Stimulated activated CD8-positive, alpha-beta memory T cell treated with anti-CD3 and anti-CD28 coated beads, Interleukin-2, amount 100 ng/mL, for 48 hours (primary cell): ENCODE results near the gene GPR18.
"Not testable (repeated sequence)": the region's sequence is repeated elsewhere in the genome, so short reads cannot be mapped to it uniquely, and the experiment has no call there.

Source experiments
- DNase-seq, 2 donors: peaks; one replicate each; pipeline ENCODE4 v3.0.0-alpha.2; 2020; ENCODE audit warnings: low read depth in 2 of 2

The GPR18 gene

GRCh38 chr13:99266827-99267226 lies 8.6 kb upstream of the GPR18 start:
- DNase-seq = no peak

GRCh38 chr13:99265821-99266426 lies 7.7 kb upstream of the GPR18 start:
- no peak for DNase-seq

GRCh38 chr13:99265162-99265800 lies 7.1 kb upstream of the GPR18 start:
- peak in 1 of 2 donors; percentile 37 for DNase-seq

- no peak for DNase-seq
Observed at GRCh38 chr13:99264051-99264450, 5.9 kb upstream of the GPR18 start.

- DNase-seq = no peak
Observed at GRCh38 chr13:99263126-99263785, 5.1 kb upstream of the GPR18 start.

- no peak for DNase-seq
Observed at GRCh38 chr13:99261059-99261458, 2.9 kb upstream of the GPR18 start.

GRCh38 chr13:99260216-99260615 lies 2.0 kb upstream of the GPR18 start:
- no peak for DNase-seq

GRCh38 chr13:99258946-99259345 lies 767 bp upstream of the GPR18 start:
- no peak for DNase-seq

- no peak for DNase-seq
Observed at GRCh38 chr13:99257291-99257690, 888 bp downstream of the GPR18 start.

- no peak for DNase-seq
Observed at GRCh38 chr13:99256709-99257108, 1.5 kb downstream of the GPR18 start.

GRCh38 chr13:99256283-99256682 lies 1.9 kb downstream of the GPR18 start:
- no peak for DNase-seq

GRCh38 chr13:99255271-99255670 lies 2.9 kb downstream of the GPR18 start:
- DNase-seq = no peak

GRCh38 chr13:99254830-99255229 lies 3.3 kb downstream of the GPR18 start:
- no peak for DNase-seq

- no peak for DNase-seq
Observed at GRCh38 chr13:99251921-99252320, 6.3 kb downstream of the GPR18 start.

- DNase-seq = no peak
Observed at GRCh38 chr13:99250982-99251825, 7.0 kb downstream of the GPR18 start.

- not testable (repeated sequence) for DNase-seq
Observed at GRCh38 chr13:99249606-99250005, 8.6 kb downstream of the GPR18 start.

GRCh38 chr13:99249178-99249577 lies 9.0 kb downstream of the GPR18 start:
- DNase-seq = not testable (repeated sequence)

- no peak for DNase-seq
Observed at GRCh38 chr13:99246100-99246499, 12.1 kb downstream of the GPR18 start.

GRCh38 chr13:99237981-99238662 lies 20.1 kb downstream of the GPR18 start:
- no peak for DNase-seq

- no peak for DNase-seq
Observed at GRCh38 chr13:99231721-99232120, 26.5 kb downstream of the GPR18 start.

- DNase-seq = no peak
Observed at GRCh38 chr13:99230991-99231390, 27.2 kb downstream of the GPR18 start.

GRCh38 chr13:99230588-99230987 lies 27.6 kb downstream of the GPR18 start:
- DNase-seq = not testable (repeated sequence)
